Anterior cingulate cortex (tissue), 58 donors: ENCODE results near the gene BATF.
A peak's percentile ranks its signal among the peaks of the same experiment; 100 is the strongest.

Experiments
- DNase-seq, 58 donors: peaks; one replicate each; lab custom pipeline; 2025; lab: John Stamatoyannopoulos, UW

The BATF gene

GRCh38 chr14:75531660-75532317 is 9.5 kb downstream of the BATF start:
- DNase-seq: no peak

DNA sequence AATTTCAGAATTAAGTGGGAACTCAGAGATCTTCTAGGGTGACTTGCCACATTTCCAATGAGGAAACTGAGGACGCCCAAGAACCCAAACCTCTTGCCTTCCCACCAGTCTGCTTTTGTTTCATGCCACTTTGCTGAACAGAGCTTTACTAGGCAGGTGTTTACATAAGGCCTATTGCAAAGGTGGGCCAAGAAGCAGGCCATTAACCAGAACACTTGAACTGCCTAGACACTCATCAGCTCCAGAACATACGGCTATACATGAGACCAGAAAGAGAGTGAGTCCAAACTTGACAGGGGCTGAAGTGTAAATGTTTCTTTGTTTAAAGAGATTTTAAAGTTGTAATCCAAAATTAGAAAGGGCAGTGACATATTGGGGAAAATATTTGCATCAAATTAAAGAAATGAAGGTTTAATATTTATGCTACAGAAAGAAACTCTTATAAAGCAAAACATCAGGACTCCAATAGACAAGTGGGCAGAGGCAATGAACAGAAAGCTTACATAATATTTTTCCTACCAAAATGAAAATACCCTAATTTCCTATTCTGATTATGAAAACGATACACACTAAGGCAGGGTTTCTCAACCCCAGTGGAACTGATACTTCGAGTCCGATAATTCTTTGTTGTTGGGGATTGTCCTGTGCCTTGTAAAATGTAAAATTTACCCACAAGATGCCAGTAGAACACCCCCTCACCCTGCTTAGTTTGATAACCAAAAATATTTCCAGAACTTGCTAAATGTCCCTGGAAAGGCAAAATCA is 11.7 kb downstream of the BATF start:
- no peak for DNase-seq

GRCh38 chr14:75535164-75535898 is 13.1 kb downstream of the BATF start:
- DNase-seq: no peak

DNA sequence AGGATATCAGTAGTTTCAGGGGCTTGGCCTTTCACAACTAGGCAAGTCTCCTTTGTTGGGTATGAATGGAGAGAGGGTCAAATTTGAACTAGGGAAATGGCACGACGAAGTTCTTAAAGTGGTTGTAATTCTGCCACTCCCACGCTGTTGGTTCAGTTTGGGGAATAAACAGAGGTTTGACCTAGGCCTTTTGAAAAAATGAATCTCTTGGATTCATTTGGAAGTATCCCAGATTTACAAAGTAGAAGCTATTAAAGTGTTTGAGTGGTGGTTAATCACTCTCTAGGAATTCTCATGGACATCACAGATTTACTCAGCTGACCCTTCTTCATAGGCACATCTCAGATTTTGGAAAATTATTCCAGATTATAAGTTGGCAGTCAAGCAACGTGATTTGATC is 14.8 kb downstream of the BATF start:
- no peak for DNase-seq

GRCh38 chr14:75539162-75539560 is 16.9 kb downstream of the BATF start:
- no peak for DNase-seq

DNA sequence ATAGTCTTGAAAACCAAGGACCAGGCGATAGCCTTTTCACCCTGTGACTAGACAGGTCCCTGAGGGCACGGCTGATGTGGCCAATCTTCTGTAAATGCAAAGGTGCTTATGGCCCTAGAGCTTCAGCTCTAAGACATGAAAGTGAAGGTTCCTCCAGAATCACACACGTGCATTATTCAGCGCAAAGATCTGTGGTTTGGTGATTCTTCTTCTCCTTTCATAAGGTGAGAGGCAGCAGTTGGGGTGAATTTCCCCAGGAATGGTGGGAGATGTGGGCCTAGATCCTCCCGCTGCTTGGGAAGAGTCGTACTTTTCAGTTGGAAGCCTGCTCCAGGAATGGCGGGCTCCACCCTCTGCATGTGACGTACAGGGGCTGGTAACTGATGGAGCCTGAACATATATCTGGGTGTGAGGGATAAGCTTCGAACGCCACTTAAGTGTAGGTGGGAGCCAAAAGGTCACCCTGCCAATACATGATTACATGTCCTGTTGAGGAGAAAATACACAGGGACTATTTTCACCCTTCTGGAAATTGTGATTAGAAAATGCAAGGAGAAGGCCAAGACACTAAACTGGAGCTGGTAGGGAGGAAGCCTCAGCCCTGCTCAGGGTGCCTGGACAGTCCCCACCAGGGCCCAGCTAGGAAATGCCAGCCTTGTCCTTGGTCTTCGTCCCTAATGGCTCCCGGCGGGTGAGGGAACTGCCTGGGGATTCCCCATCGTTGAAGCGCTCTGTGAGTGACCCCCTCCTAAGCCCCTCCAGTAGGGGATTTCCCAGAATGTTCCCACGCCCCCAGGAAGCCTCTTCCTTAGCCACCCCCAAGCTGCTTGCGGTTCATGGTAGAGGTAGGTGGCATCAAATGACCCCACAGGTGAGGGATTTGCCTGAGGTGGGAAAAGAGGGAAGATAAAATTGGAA is 17.6 kb downstream of the BATF start:
- DNase-seq: no peak

DNA sequence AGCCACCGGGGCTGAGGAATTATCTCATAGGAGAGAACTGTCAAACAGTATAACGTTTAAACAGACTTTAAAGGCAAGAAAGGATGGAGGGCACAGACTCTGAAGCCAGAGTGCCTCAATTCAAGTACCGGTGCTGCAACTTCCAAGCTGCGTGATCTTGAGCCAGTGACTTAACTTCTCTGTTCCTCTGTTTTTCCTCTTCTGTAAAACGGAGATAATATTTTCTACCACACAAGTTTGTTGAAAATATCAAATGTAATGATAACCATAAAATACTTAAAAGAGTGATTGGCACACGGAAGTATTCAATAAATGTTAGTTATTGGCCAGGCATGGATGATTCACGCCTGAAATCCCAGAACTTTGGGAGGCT is 18.2 kb downstream of the BATF start:
- no peak for DNase-seq

GRCh38 chr14:75542588-75543091 is 20.4 kb downstream of the BATF start:
- peak in 23 of 58 donors; percentile 1 to 56 (median 10) for DNase-seq

DNA sequence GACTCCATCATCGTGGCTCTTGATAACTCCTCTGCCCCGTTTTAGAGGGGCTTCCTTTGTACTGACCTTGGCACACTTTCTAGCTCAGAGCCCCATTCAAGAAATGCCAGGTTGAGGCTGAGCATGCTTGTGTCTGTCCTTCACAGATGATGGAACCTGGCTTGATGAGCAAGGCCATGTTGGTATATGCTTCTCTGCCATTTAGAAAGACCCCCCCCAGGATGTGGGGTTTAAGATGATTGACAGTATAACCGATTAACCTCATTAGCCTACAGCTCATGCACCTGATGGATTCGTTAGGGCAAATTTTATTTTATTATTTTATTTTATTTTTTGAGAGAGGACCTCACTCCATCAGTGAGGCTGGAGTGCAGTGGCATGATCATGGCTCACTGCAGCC is 21.0 kb downstream of the BATF start:
- DNase-seq: no peak

DNA sequence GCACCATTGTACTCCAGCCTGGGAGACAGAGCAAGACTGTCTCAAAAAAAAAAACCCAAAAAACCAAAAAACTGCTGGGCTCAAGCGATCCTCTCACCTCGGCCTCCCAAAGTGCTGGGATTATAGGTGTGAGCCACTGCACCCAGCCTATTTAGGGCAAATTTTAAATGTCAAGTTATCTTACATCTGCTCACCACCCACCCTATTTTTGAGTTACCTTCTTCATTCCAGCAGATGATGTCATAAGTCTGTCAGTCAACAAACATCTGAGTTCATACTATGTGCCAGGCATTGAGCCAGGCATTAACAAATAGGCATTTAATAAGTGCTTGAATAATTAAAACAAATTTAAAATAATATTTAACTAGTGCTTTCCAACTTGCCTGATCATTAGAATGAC is 21.5 kb downstream of the BATF start:
- DNase-seq: no peak

DNA sequence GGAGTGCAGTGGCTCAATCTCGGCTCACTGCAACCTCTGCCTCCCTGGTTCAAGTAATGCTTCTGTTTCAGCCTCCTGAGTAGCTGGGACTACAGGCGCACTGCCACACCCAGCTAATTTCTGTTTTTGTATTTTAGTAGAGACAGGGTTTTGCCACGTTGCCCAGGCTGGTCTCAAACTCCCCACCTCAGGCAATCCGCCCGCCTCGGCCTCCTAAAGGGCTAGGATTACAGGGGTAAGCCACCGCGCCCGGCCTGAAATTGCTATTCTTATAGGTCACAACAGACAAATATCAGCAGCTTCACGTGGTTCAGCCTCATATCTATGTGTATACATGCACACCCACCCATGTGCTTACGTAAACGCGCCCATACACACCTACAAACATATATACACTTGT is 23.6 kb downstream of the BATF start:
- DNase-seq: no peak

DNA sequence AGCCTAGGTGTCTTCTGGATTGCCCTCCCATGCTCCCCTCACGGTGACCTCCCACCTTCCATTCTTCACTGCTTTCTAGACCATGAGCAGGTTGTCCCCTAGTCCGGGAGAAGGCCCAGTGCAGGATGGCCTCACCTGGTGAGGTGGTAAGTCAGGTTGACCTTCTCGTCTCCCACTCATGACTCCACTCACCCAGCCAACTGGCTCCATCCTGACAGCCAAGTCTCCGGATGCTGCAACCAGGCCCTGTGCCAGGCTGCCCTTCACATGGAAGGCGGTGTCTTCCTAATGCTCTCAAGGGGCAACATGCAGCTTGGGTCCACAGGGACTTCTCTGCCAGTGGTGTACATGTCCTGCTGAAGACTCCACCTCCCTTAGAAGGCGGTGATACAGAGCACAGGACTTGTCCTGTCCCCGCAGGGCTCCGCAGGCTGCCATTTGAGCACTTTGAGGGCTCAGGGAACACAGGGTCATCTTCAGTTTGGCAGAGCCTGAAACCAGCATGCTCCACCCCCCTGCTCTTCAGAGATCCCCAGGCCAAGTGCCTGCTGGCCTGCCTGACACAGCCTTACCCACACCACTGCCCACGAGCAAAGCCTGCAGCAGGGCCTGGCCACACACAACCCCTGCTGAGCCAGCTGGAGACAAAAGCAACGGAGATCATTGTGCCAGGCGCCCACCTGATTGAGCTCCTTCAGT is 25.4 kb downstream of the BATF start:
- DNase-seq: no peak

GRCh38 chr14:75548544-75548943 is 26.3 kb downstream of the BATF start:
- DNase-seq: no peak

DNA sequence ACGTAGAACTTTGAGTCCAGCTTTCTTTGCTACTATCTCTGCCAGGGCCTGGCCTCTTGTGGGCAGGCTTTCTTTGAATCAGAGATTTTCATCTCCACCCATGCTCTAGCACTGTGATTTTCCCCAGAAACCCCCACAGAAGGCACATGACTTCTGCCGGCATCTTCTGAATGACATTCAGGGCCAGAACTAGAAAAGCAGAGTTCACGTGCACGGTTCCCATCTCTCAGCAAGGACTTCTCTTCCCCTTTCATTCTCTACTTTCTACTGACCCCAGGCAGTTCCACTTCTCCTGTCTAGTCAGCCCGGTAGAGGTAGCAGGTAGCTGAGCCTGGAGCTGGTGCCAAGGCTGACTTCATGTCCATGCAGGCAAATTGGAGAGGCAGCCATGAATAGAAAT is 26.9 kb downstream of the BATF start:
- no peak for DNase-seq

DNA sequence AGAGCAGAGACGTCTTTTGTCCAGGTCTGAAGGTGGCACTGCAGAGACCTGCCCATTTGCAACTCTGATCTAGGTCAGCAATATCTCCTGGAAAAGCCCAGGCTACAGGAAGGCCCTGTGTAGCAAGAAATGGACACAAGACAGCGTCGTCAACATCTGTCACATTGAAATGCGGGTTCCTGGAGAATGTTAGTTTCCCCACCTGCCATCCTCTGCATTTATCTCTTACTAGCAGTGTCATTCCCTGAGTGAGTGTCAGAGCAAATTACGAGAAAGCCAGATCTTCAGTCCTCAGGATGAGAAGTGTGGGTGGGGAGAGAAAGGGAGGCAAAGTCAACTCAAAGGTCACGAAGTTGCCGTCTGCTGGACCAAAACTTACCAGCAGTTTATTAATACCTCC is 28.8 kb downstream of the BATF start:
- DNase-seq: no peak

DNA sequence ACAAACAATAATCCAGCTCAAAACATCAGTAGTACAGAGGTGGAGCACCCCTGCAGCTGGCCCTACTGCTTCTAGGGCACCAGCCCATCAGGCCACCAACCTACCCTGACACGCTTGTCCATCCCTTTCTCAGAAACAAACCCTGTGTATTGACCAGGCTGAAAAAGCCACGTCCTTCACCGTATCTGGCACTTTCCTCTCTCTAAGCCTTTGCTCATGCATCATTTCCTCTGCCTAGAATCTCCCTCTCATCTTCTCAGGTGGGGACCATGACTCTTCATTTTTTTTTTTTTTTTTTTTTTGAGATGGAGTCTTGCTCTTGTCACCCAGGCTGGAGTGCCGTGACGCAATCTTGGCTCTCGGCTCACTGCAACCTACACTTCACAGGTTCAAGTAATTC is 30.9 kb downstream of the BATF start:
- no peak for DNase-seq

GRCh38 chr14:75553761-75554364 is 31.6 kb downstream of the BATF start:
- DNase-seq: no peak

DNA sequence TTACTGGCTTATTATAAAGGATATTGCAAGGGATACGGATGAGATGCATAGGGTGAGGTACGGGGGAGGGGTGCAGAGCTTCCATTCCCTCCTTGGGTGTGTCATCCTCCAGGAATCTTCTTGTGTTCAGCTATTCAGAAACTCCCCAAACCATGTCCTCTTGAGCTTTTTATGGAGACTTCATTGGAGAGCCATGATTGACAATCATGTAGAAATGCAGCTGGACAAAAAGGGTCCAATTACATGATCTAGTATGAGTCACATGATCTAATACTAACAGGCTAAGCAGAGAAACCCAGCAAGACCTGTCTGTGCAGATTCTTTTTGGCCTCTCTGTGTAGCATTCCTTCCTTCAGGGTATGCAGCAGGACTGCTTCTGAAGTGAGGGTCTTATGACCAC is 32.2 kb downstream of the BATF start:
- no peak for DNase-seq

GRCh38 chr14:75558440-75558839 is 36.2 kb downstream of the BATF start:
- no peak for DNase-seq
